GM23248 (cell line): ENCODE results near the gene NKAIN2. TPM values are rescaled to one million over a fixed set of nuclear protein-coding genes. Genes with fewer than 3 reads are reported as not detected.

Source experiments
- DNase-seq: peaks from one replicate; pipeline ENCODE4 v3.0.0-alpha.2; 2015
- H2AFZ ChIP-seq: fragments of 200-600 bp; sonication (generic); 2 replicates; pipeline ENCODE4 v1.6.1; 2016; ENCODE audit warnings: antibody characterized with exemption
- H3F3A ChIP-seq: fragments of 200-600 bp; sonication (generic); 2 replicates; pipeline ENCODE4 v1.6.1; 2016; ENCODE audit warnings: mild to moderate bottlenecking, antibody characterized with exemption, mixed run types; ENCODE audit not compliant: insufficient read depth
- H3K27ac ChIP-seq: fragments of 200-600 bp; sonication (generic); 2 replicates; pipeline ENCODE4 v1.5.1; 2016; ENCODE audit warnings: mild to moderate bottlenecking
- H3K27me3 ChIP-seq: fragments of 200-600 bp; sonication (generic); replicated peaks from 2 replicates; pipeline ENCODE4 v1.6.1; 2016; ENCODE audit warnings: mild to moderate bottlenecking; ENCODE audit not compliant: insufficient read depth
- H3K36me3 ChIP-seq: fragments of 200-600 bp; sonication (generic); 2 replicates; pipeline ENCODE4 v1.6.1; 2016; ENCODE audit warnings: low read depth, mild to moderate bottlenecking
- H3K4me1 ChIP-seq: fragments of 200-600 bp; sonication (generic); 2 replicates; pipeline ENCODE4 v1.6.1; 2016; ENCODE audit warnings: mild to moderate bottlenecking; ENCODE audit not compliant: insufficient read depth
- H3K4me2 ChIP-seq: fragments of 200-600 bp; sonication (generic); one replicate; pipeline ENCODE4 v1.6.1; 2016; ENCODE audit warnings: mild to moderate bottlenecking; ENCODE audit not compliant: unreplicated experiment
- H3K4me3 ChIP-seq: fragments of 200-600 bp; sonication (generic); 2 replicates; pipeline ENCODE4 v1.5.1; 2016; ENCODE audit warnings: mild to moderate bottlenecking
- H3K79me2 ChIP-seq: fragments of 200-600 bp; sonication (generic); 2 replicates; pipeline ENCODE4 v1.6.1; 2016; ENCODE audit warnings: mild to moderate bottlenecking; ENCODE audit not compliant: insufficient read depth
- H3K9ac ChIP-seq: fragments of 200-600 bp; sonication (generic); 2 replicates; pipeline ENCODE4 v1.6.1; 2016; ENCODE audit warnings: mild to moderate bottlenecking
- H3K9me2 ChIP-seq: fragments of 200-600 bp; sonication (generic); 2 replicates; pipeline ENCODE4 v1.6.1; 2016; ENCODE audit warnings: mixed run types, mild to moderate bottlenecking, moderate library complexity; ENCODE audit not compliant: insufficient read depth
- H3K9me3 ChIP-seq: fragments of 200-600 bp; sonication (generic); one replicate; pipeline ENCODE4 v1.6.1; 2017; ENCODE audit warnings: low read depth
- H4K20me1 ChIP-seq: fragments of 200-600 bp; sonication (generic); 2 replicates; pipeline ENCODE4 v1.6.0; 2016; ENCODE audit not compliant: insufficient read depth
- EZH2 ChIP-seq: fragments of 200-600 bp; sonication (generic); IDR thresholded peaks from 2 replicates; pipeline ENCODE4 v1.6.1; 2018; ENCODE audit warnings: antibody characterized with exemption, mild to moderate bottlenecking; ENCODE audit not compliant: insufficient read depth, poor library complexity, severe bottlenecking
- EZH2phosphoT487 ChIP-seq: fragments of 200-600 bp; sonication (generic); IDR thresholded peaks from 2 replicates; pipeline ENCODE4 v1.6.1; 2018; ENCODE audit warnings: antibody characterized with exemption, moderate library complexity, mild to moderate bottlenecking, low read depth; ENCODE audit not compliant: insufficient read depth
- WGBS, 2 experiments: methylation state at CpG; one replicate each; pipeline ENCODE4 v1.1.6; 2015 to 2017; ENCODE audit warnings: low lambda C conversion rate in 2 of 2, low coverage in 1 of 2; ENCODE audit errors: missing lambda C conversion rate in 2 of 2; 5-methylcytosine and 5-hydroxymethylcytosine counted together
- in situ Hi-C: fragments of 300-500 bp; cut with MboI; formaldehyde crosslinking; loops from 2 replicates; pipeline ENCODE4 v1.15.0; 2020
- polyA plus RNA-seq: library from polyadenylated mRNA; unstranded; fragments of >200 nt; fragmentation: Nextera tagmentation; extraction: Ambion mirVana; gene quantifications from 2 replicates; pipeline ENCODE4 v1.2.1, GENCODE V29; 2016
- total RNA-seq: library from RNA; depleted of rRNA; stranded (reverse); fragments of >200 nt; shearing (Covaris generic); gene quantifications from 2 replicates; pipeline ENCODE4 v1.2.3, GENCODE V29; 2014

The NKAIN2 gene
- total and polyA plus RNA-seq, 2 experiments from 2014 or later = not detected

DNA sequence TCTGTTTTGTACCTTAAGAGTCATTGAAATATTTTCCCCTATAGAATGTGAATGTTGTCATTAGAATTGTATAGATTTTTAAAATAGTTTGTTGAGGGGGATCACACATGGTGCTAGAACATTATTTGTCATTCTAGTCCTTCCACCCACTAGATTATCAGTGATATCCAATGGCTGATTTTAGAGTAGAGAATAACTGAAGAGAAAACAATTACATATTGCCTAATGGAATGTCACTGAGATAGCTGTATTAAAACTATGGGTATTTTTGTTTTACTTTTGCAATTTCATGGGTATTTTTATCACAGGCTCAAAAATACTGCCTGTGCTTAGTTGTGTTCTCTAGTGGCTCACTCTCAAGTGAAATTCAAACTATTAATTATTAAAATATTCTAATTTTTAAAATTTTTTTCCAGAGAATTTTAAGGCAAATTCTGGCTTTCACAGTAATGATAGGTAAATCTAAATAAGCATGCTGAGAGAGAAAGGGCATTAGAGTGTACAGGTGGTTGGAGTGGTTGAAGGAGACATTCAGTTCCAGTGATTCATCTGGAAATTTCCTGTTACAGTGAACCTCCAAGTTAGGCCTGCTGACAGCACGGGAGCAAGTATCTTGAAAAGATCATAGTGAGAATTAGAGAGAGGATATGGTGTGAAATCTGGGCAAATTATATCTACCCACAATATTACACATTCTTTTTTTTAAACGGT is 399.6 kb downstream of the NKAIN2 start:
- no peaks in the 10 kb centered on the region for H3F3A ChIP-seq
- no peak overlapping the region for H3K4me3 ChIP-seq
- H3K27ac ChIP-seq = no peak overlapping the region
- H3K4me1 ChIP-seq = no peaks in the 10 kb centered on the region
- H3K9ac ChIP-seq = no peak overlapping the region
- TF ChIP-seq EZH2 (no peak), EZH2phosphoT487 (no peak)
- no peaks in the 10 kb centered on the region for H3K36me3 ChIP-seq
- H3K9me3 ChIP-seq = no peaks in the 10 kb centered on the region
- DNase-seq = no peak
- no peak overlapping the region for H2AFZ ChIP-seq
- WGBS, 2 experiments = 3 to 15% methylated on average over 2 of the region's 2 CpGs
- H4K20me1 ChIP-seq = no peaks in the 10 kb centered on the region
- H3K27me3 ChIP-seq = no peaks in the 10 kb centered on the region
- H3K9me2 ChIP-seq = no peaks in the 10 kb centered on the region
- H3K4me2 ChIP-seq = no peak overlapping the region
- no peaks in the 10 kb centered on the region for H3K79me2 ChIP-seq
- in situ Hi-C loops = no loop called here

DNA sequence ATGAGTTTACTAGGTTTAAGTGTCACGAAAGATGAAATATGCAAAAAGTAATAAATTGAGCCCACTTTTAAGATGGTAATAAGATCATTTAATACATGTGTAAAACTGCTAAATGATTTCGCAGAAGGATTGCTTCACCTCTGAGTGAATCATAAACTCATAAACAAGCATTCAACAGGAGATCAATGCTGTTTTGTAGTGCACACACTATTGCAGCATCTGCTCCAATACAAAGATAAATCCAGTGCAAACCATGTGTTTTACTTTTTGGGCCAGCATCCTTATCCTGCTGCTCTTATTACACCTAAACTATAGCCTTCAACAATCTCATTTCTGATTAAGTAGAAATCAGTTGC is 400.1 kb downstream of the NKAIN2 start:
- Histone ChIP-seq H3K4me3 (no peak overlapping the region), H3K79me2 (no peaks in the 10 kb centered on the region), H3K4me2 (no peak overlapping the region), H3K27ac (no peak overlapping the region), H3K36me3 (no peaks in the 10 kb centered on the region), H3K27me3 (no peaks in the 10 kb centered on the region), H3K4me1 (no peaks in the 10 kb centered on the region), H3F3A (no peaks in the 10 kb centered on the region), H3K9ac (no peak overlapping the region), H2AFZ (no peak overlapping the region), H3K9me3 (no peaks in the 10 kb centered on the region), H4K20me1 (no peaks in the 10 kb centered on the region), H3K9me2 (no peaks in the 10 kb centered on the region)
- in situ Hi-C loops = no loop called here
- no peak for TF ChIP-seq EZH2
- no peak for TF ChIP-seq EZH2phosphoT487
- no peak for DNase-seq
- 2 to 9% methylated on average over 2 of the region's 2 CpGs for WGBS, 2 experiments

DNA sequence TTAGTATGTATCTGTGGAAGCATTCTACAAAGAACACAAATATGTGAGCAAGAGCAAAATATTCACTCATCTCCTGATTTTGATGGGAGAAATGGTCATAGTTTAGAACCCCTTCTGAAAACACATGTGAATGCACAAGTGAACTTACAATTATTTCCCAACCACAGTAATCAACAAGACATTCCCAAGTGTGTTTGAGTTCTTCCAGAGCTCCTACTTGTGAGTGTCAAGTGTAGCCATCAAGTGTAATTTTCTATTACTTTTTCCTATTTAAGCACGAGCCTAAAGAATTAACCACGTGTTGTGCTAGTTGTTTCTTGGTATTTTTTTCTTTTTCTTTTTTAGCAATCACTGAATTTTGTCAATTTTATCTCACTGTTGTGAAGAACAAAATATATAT is 402.3 kb downstream of the NKAIN2 start:
- WGBS, 2 experiments = 0 to 2% methylated on average over 2 of the region's 2 CpGs

DNA sequence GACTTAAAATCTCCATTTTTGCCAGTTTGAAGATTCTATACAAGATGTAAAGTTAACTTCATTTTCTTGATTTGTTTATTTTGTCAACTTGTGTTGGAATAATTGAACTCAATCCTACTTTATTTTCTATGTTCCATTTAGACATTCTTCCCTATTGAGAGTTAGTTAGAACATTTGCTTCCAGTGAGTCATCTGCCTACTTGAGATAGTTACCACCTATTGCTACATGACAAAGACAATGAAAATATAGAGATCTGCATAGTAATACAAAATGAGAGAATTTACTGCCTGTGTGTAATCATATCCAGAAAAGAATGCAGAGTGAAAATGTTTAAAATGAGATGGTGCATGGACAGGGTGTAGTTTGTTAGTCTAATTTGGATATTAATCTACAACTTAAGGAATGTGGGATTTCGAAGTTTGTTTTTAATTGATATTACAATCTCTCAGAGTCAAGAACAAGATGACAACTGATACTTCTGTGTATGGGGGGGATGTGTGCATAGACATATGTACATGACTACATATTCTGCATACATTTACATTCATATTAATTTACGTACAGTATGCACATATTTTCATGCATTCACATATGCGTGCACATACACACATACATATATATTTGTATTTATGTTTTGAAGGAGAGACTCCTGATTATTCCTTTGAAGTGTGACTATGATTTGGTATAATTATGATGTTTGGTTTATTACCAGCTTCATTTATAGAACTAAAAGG is 420.1 kb downstream of the NKAIN2 start:
- Histone ChIP-seq H3K9me3 (no peaks in the 10 kb centered on the region), H3K4me2 (no peak overlapping the region)
- in situ Hi-C loops = no loop called here

More for the DNA sequence above, 402.3 kb downstream of the NKAIN2 start:
- H3K36me3 ChIP-seq = no peaks in the 10 kb centered on the region
- H3K9me2 ChIP-seq = no peaks in the 10 kb centered on the region
- H4K20me1 ChIP-seq = no peaks in the 10 kb centered on the region
- no peak overlapping the region for H3K27ac ChIP-seq
- H2AFZ ChIP-seq = no peak overlapping the region
- no peak overlapping the region for H3K4me3 ChIP-seq
- no peak overlapping the region for H3K9ac ChIP-seq
- in situ Hi-C loops = no loop called here
- no peak for DNase-seq
- H3K9me3 ChIP-seq = no peaks in the 10 kb centered on the region
- TF ChIP-seq EZH2 (no peak), EZH2phosphoT487 (no peak)
- no peaks in the 10 kb centered on the region for H3F3A ChIP-seq
- no peak overlapping the region for H3K4me2 ChIP-seq
- H3K4me1 ChIP-seq = no peaks in the 10 kb centered on the region
- no peaks in the 10 kb centered on the region for H3K79me2 ChIP-seq
- H3K27me3 ChIP-seq = no peaks in the 10 kb centered on the region

More for the DNA sequence above, 420.1 kb downstream of the NKAIN2 start:
- Histone ChIP-seq H3K9me2 (no peaks in the 10 kb centered on the region), H3K4me3 (no peak overlapping the region), H3K4me1 (no peaks in the 10 kb centered on the region), H3K79me2 (no peaks in the 10 kb centered on the region), H3F3A (no peaks in the 10 kb centered on the region), H2AFZ (no peak overlapping the region), H4K20me1 (no peaks in the 10 kb centered on the region), H3K36me3 (no peaks in the 10 kb centered on the region), H3K27ac (no peak overlapping the region), H3K27me3 (no peaks in the 10 kb centered on the region), H3K9ac (no peak overlapping the region)
- 8 to 10% methylated on average over 3 of the region's 3 CpGs for WGBS, 2 experiments
- TF ChIP-seq EZH2phosphoT487 (no peak), EZH2 (no peak)
- no peak for DNase-seq
